ENCODE measurements around the gene ADGRL2.

ADGRL2 gene

GRCh38 chr1:81887421-81888144 lies 86.8 kb downstream of the ADGRL2 start:
- no peaks in the 10 kb centered on the region for H3K27me3 Mint-ChIP-seq
- H3K4me3 Mint-ChIP-seq: no peak overlapping the region
- no peak overlapping the region for H3K27ac Mint-ChIP-seq
- no peaks in the 10 kb centered on the region for H3K36me3 Mint-ChIP-seq (ENCODE audit: low read depth)
- H3K9me3 Mint-ChIP-seq: peaks cover 2% of the 10 kb centered on the region
- no peaks in the 10 kb centered on the region for H3K4me1 Mint-ChIP-seq (ENCODE audit: low read depth)

GRCh38 chr1:81889166-81889565 lies 88.4 kb downstream of the ADGRL2 start:
- no peak overlapping the region for H3K27ac Mint-ChIP-seq
- no peak overlapping the region for H3K4me3 Mint-ChIP-seq

GRCh38 chr1:81894867-81895266 lies 94.1 kb downstream of the ADGRL2 start:
- Mint-ChIP-seq H3K27me3 (no peaks in the 10 kb centered on the region), H3K9me3 (peaks cover 2% of the 10 kb centered on the region), H3K27ac (no peak overlapping the region), H3K4me3 (no peak overlapping the region), H3K4me1 (ENCODE audit: low read depth) (no peaks in the 10 kb centered on the region), H3K36me3 (ENCODE audit: low read depth) (no peaks in the 10 kb centered on the region)

More at GRCh38 chr1:81889166-81889565, 88.4 kb downstream of the ADGRL2 start:
- Mint-ChIP-seq H3K9me3 (peaks cover 2% of the 10 kb centered on the region), H3K4me1 (ENCODE audit: low read depth) (no peaks in the 10 kb centered on the region), H3K36me3 (ENCODE audit: low read depth) (no peaks in the 10 kb centered on the region), H3K27me3 (no peaks in the 10 kb centered on the region)

- Mint-ChIP-seq H3K4me1 (ENCODE audit: low read depth) (no peaks in the 10 kb centered on the region), H3K27me3 (no peaks in the 10 kb centered on the region)
These were observed 98.6 kb downstream of the ADGRL2 start for GRCh38 chr1:81899214-81899821.

GRCh38 chr1:81907575-81907974 lies 106.8 kb downstream of the ADGRL2 start:
- Mint-ChIP-seq H3K4me1 (ENCODE audit: low read depth) (no peaks in the 10 kb centered on the region), H3K36me3 (ENCODE audit: low read depth) (no peaks in the 10 kb centered on the region), H3K27me3 (no peaks in the 10 kb centered on the region), H3K9me3 (peaks cover 3% of the 10 kb centered on the region), H3K4me3 (no peak overlapping the region), H3K27ac (no peak overlapping the region)

More at GRCh38 chr1:81899214-81899821, 98.6 kb downstream of the ADGRL2 start:
- Mint-ChIP-seq H3K36me3 (ENCODE audit: low read depth) (no peaks in the 10 kb centered on the region), H3K4me3 (no peak overlapping the region), H3K27ac (no peak overlapping the region), H3K9me3 (no peaks in the 10 kb centered on the region)

- H3K4me3 Mint-ChIP-seq: no peak overlapping the region
- H3K27me3 Mint-ChIP-seq: no peaks in the 10 kb centered on the region
- H3K27ac Mint-ChIP-seq: no peak overlapping the region
- peaks cover 4% of the 10 kb centered on the region for H3K9me3 Mint-ChIP-seq
- H3K4me1 Mint-ChIP-seq (ENCODE audit: low read depth): no peaks in the 10 kb centered on the region
- H3K36me3 Mint-ChIP-seq (ENCODE audit: low read depth): no peaks in the 10 kb centered on the region
These were observed 111.6 kb downstream of the ADGRL2 start for GRCh38 chr1:81912383-81912782.

- Mint-ChIP-seq H3K27ac (no peak overlapping the region), H3K9me3 (peaks cover 8% of the 10 kb centered on the region), H3K4me3 (no peak overlapping the region), H3K4me1 (ENCODE audit: low read depth) (no peaks in the 10 kb centered on the region), H3K36me3 (ENCODE audit: low read depth) (no peaks in the 10 kb centered on the region), H3K27me3 (no peaks in the 10 kb centered on the region)
These were observed 115.2 kb downstream of the ADGRL2 start for GRCh38 chr1:81915937-81916336.

- Mint-ChIP-seq H3K9me3 (peaks cover 4% of the 10 kb centered on the region), H3K36me3 (ENCODE audit: low read depth) (no peaks in the 10 kb centered on the region), H3K4me3 (no peak overlapping the region), H3K27me3 (no peaks in the 10 kb centered on the region), H3K4me1 (ENCODE audit: low read depth) (no peaks in the 10 kb centered on the region), H3K27ac (no peak overlapping the region)
These were observed 119.6 kb downstream of the ADGRL2 start for GRCh38 chr1:81920245-81920740.

GRCh38 chr1:81920886-81921285 lies 120.2 kb downstream of the ADGRL2 start:
- no peaks in the 10 kb centered on the region for H3K36me3 Mint-ChIP-seq (ENCODE audit: low read depth)
- peaks cover 4% of the 10 kb centered on the region for H3K9me3 Mint-ChIP-seq
- H3K27me3 Mint-ChIP-seq: no peaks in the 10 kb centered on the region
- H3K4me3 Mint-ChIP-seq: no peak overlapping the region
- H3K27ac Mint-ChIP-seq: no peak overlapping the region
- H3K4me1 Mint-ChIP-seq (ENCODE audit: low read depth): no peaks in the 10 kb centered on the region

- H3K27me3 Mint-ChIP-seq: no peaks in the 10 kb centered on the region
- H3K36me3 Mint-ChIP-seq (ENCODE audit: low read depth): no peaks in the 10 kb centered on the region
- no peak overlapping the region for H3K27ac Mint-ChIP-seq
- H3K4me1 Mint-ChIP-seq (ENCODE audit: low read depth): no peaks in the 10 kb centered on the region
- H3K4me3 Mint-ChIP-seq: no peak overlapping the region
- peaks cover 4% of the 10 kb centered on the region for H3K9me3 Mint-ChIP-seq
These were observed 120.6 kb downstream of the ADGRL2 start for GRCh38 chr1:81921344-81921743.

GRCh38 chr1:81921851-81922462 lies 121.2 kb downstream of the ADGRL2 start:
- no peak overlapping the region for H3K27ac Mint-ChIP-seq
- no peaks in the 10 kb centered on the region for H3K36me3 Mint-ChIP-seq (ENCODE audit: low read depth)
- no peaks in the 10 kb centered on the region for H3K4me1 Mint-ChIP-seq (ENCODE audit: low read depth)
- no peaks in the 10 kb centered on the region for H3K27me3 Mint-ChIP-seq
- H3K4me3 Mint-ChIP-seq: no peak overlapping the region
- H3K9me3 Mint-ChIP-seq: peaks cover 4% of the 10 kb centered on the region

- no peaks in the 10 kb centered on the region for H3K36me3 Mint-ChIP-seq (ENCODE audit: low read depth)
- no peak overlapping the region for H3K27ac Mint-ChIP-seq
- H3K4me3 Mint-ChIP-seq: no peak overlapping the region
- H3K27me3 Mint-ChIP-seq: no peaks in the 10 kb centered on the region
- no peaks in the 10 kb centered on the region for H3K4me1 Mint-ChIP-seq (ENCODE audit: low read depth)
- H3K9me3 Mint-ChIP-seq: no peaks in the 10 kb centered on the region
These were observed 122.2 kb downstream of the ADGRL2 start for GRCh38 chr1:81922955-81923354.

- Mint-ChIP-seq H3K36me3 (ENCODE audit: low read depth) (no peaks in the 10 kb centered on the region), H3K4me1 (ENCODE audit: low read depth) (no peaks in the 10 kb centered on the region), H3K27me3 (no peaks in the 10 kb centered on the region), H3K27ac (no peak overlapping the region), H3K4me3 (no peak overlapping the region), H3K9me3 (no peaks in the 10 kb centered on the region)
These were observed 128.4 kb downstream of the ADGRL2 start for GRCh38 chr1:81929106-81929505.

GRCh38 chr1:81936853-81937252 lies 136.1 kb downstream of the ADGRL2 start:
- H3K9me3 Mint-ChIP-seq: no peaks in the 10 kb centered on the region
- H3K4me1 Mint-ChIP-seq (ENCODE audit: low read depth): no peaks in the 10 kb centered on the region
- H3K36me3 Mint-ChIP-seq (ENCODE audit: low read depth): no peaks in the 10 kb centered on the region
- no peak overlapping the region for H3K4me3 Mint-ChIP-seq
- no peaks in the 10 kb centered on the region for H3K27me3 Mint-ChIP-seq
- H3K27ac Mint-ChIP-seq: no peak overlapping the region

GRCh38 chr1:81937791-81938450 lies 137.2 kb downstream of the ADGRL2 start:
- Mint-ChIP-seq H3K4me3 (no peak overlapping the region), H3K4me1 (ENCODE audit: low read depth) (no peaks in the 10 kb centered on the region), H3K36me3 (ENCODE audit: low read depth) (no peaks in the 10 kb centered on the region), H3K27ac (no peak overlapping the region), H3K27me3 (no peaks in the 10 kb centered on the region), H3K9me3 (peaks cover 2% of the 10 kb centered on the region)

Data from stimulated activated naive CD8-positive, alpha-beta T cell treated with anti-CD3 and anti-CD28 coated beads, Interleukin-15, Interleukin-2, amounts not matched to agents 100 ng/mL and 50 ng/mL, for 24 hours (primary cell).